NCI-H526 treated with DMSO at 0.1 percent for 48 hours (cell line): ENCODE measurements around the gene GADD45A.
A peak's percentile ranks its signal among the peaks of the same experiment; 100 is the strongest.
"Not testable (repeated sequence)": the region's sequence is repeated elsewhere in the genome, so short reads cannot be mapped to it uniquely, and the experiment has no call there.

Experiments used
- DNase-seq: peaks from one replicate; lab custom pipeline; 2025; lab: John Stamatoyannopoulos, UW

Gene GADD45A, protein sequence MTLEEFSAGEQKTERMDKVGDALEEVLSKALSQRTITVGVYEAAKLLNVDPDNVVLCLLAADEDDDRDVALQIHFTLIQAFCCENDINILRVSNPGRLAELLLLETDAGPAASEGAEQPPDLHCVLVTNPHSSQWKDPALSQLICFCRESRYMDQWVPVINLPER

DNA sequence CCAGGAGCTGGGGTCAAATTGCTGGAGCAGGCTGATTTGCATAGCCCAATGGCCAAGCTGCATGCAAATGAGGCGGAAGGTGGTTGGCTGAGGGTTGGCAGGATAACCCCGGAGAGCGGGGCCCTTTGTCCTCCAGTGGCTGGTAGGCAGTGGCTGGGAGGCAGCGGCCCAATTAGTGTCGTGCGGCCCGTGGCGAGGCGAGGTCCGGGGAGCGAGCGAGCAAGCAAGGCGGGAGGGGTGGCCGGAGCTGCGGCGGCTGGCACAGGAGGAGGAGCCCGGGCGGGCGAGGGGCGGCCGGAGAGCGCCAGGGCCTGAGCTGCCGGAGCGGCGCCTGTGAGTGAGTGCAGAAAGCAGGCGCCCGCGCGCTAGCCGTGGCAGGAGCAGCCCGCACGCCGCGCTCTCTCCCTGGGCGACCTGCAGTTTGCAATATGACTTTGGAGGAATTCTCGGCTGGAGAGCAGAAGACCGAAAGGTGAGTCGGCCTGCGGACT lies at the start of gene GADD45A:
GADD45A (plus strand) TSS at position 135 of the 491 bp plus-strand sequence; CDS start at position 429, 294 bp downstream.
- peak; percentile 98 for DNase-seq

DNA sequence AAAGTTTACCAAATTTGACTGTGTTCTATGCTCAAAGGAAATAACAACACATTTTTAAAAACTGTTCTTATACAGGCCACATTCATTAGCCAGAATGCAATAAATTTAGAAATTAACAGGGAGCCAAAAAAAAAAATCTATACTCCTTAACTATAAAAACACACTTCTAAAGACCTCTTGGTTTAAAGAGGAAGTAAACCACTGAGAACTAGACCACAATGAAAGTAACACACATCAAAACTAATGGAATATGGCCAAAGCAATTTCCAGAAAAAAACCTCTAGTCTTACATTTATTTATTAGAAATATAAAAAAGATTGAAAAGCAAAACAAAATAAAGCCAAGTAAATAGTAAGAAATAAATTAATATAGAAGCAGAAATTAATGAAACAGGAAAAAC lies 48.9 kb upstream of the GADD45A start:
- no peak for DNase-seq

DNA sequence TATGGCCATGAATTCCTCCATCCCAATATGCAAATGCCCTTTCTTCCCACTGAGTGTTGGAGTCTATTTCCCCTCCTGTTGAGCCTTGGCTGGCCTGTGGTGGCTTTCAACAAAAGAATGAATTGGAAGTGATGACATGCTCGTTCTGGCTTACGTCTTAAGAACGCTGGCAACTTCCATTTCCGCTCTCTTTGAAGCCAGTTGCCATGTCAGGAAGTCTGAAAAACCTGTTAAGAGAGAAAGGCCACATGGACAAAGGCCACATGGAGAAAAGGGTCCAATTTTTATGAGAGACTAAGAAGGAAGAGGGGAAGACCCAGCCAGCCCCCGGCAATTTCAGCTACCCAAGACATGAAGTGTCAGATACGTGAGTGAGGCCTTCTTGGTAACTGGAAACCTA lies 45.6 kb upstream of the GADD45A start:
- no peak for DNase-seq

DNA sequence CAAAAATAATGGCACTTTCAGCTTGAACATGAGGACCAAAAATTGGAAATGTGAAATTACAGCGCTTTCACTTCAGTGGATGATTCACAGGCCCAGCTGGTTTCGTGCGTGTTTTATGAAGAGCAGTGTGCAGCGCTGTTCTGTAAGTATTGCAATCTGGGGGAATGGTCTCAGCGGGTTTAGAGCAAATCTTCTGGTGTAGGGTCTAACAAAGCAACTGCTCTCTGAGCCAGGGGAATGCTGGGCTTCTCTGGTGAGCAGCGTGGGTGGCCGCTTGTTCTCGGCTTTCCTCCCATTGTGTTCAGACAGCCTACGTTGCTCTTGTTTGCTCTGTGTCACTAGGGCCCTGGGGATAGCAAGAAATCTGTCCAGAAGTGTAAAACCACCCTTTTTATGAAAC lies 42.4 kb upstream of the GADD45A start:
- no peak for DNase-seq

DNA sequence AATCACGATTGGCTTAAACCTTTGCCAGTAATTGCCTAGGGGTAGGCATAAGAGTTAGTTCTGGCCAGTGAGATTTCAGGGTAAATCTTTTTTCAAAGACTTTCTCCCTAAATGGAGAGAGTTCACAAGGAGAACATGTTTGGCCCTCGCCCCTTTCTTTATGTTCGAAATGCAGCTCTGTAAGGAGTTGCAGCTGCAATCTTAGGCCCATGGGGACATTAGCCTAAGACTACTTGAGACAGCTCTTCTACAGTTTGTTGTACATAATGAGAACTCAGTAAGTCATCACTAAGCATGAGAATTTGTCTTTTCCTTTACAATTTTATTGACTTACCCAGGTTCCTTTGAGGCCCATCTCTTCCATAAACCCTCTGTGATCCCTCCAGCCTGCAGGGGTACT lies 40.4 kb upstream of the GADD45A start:
- DNase-seq: no peak

DNA sequence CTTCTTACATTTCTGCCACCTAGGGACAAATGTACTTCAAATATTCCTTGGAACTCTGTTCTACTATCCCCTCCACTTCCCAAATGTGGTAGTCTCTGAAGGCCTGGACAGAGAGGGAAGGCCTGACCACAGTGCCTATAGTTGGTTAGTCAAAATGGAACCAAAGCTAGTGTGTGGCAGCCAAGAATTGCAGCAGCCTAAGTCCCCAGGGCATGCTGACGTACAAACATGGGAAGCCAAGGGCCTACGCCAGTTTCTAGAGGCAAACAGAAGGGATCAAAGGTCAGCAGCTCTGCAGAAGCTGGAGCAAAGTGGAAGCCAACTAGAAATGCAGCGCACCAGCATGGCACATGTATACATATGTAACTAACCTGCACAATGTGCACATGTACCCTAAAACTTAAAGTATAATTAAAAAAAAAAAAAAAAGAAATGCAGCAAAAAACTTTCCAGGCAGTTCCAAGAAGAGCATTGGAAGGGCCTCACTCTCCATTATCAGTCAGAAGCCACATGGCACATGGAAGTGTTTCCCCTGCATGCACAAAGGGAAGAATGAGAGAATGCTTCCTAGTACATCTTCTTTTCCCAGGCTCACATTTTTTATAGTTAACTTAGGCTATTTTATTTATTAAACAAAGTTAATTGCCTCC lies 39.4 kb upstream of the GADD45A start:
- no peak for DNase-seq

DNA sequence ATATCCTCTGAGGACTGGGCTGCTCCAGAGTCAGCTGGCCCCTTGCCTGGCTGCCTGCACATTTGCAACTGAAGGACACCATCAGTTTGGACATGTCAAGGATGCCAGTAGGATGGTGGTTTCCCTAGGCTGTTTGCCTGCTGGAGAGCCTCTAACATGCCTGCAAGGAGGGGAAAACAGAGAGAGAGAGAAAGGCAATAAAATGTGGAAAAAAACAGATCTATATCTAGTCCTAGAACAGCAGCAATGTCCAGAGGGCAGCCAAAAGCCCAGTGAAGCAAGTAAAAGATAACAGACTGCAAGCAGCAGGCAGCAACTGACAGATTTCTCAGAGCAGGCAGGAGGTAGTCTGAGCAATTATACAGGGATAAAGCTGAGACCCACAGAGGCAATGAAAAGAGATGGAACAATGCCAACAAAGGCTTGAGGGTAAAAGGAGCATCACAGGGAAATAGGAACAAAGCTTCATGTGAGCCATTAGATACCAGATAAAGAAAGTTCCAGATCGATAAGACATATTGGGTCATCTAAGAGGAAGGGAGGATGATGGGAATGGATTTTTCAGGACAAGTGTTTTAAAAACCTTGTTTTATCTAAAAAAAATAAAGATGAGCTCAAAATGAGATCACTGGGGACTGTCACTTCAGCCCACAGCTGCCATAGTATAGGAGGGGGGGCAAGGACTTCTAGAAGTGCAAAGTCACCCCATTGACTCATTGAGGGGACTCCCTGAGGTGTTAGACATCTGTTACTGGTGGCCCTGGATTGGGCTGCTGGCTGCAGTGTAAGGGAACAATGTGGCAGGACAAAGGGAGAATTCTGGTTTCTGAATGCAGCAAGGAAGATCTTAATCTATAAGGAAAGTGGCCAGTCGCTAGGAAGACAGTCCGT lies 38.6 kb upstream of the GADD45A start:
- no peak for DNase-seq

DNA sequence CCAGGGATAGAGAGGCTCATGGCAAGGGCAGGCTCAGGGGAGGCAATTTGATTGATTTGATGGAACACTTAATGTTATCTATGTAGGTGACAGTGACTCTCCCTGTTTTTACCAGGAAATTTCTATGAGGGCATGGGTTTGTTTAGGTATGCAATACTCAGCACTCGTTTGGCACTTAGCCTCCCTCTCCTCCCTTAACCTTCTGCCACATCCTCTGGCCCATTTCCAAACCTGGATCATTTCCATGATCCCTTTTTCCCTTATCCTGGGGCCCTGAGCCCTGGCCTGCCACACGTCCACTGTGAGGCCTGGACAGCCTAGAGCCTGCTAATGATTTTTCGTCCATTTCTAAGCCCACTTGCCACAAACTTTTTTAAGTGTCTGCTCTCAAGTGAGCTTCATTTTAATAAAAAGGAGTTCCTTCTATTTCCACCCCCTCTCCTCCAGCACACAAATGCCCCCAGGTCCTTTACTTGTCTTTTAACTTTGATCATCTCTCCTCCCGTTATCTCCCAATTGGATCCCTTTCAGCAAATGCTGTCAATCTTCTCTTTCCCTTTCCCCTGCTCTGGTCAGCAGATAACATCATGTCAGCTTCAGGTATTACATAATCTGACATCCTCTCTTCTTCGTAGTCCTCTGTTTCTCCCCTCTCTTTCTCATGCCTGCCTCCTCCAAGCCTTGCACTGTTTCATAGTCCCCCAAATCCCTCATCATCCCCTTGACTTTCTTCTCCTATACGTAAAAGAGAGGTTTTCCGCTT lies 37.8 kb upstream of the GADD45A start:
- no peak for DNase-seq

DNA sequence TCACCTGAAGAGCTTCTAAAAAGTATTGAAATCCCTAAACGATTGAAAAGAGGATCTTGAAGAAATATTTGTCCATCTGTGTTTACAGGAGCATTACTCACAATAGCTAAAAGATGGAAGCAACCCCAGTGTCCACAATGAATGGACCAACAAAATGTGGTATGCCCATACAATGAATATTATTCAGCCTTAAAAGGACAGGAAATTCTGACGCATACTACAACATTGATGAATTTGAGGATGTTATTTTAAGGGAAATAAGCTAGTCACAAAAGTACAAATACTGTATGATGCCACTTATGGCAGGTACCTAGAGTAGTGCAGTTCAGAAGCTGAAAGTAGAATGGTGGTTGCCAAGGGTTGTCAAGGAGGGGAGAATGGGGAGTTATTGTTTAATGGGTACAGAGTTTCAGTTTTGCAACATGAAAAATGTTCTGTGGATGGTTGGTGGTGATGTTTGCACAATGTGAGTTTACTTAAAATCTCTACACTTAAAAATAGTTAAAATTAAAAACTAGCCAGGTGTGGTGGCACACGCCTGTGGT lies 37.1 kb upstream of the GADD45A start:
- no peak for DNase-seq

DNA sequence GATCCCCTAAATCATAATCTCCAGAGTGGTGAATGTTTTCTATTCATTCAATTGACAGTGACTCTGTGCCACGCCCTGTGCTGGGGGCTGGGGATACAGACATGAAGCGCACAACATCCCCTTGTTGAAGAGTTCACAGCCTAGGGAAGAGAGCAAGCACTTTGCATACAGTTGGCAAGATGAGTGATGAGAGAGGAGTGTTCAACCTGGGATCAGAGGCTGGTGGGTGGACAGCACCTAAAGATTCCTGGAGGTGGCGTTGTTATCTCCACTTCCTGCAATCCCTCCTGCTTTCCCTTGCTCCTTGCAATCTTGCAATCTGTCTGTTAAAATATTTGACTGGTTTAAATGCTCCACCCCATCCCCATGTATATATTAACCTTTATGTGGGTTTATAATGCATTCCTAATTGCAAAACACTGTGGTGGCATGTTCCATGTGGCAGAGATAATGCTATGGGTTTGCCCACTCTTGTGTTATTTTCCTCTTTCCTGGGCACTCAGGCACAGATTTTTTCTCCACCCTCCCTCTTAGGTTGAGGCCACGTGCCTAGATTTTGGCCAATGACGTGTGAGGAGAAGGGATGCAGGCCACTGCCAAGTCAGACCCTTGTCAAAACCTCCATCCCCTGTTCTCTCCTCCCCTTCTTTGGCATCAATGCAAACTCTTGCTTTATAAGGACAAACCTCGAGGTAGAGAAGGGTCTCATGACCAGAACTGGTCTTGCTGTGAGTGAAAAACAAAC lies 36.2 kb upstream of the GADD45A start:
- DNase-seq: peak; percentile 52

DNA sequence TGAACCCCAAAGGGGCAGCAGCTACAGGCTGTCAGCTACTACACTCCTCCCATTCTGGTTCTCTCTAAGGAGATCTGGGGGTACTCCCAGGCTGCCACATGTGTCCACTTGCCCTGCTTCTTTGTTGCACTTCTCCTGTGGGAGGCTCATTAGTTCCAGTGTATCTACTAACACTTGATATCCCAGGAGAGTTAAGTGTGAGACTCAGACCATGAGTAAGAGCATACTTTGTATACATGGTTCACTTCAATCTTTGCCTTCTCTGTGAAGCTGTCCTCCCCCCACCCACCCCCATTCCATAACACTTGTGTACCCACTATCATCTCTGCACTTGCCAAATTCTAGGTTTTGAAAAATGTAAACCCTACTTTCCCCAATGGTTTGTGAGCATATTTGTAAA lies 34.9 kb upstream of the GADD45A start:
- no peak for DNase-seq

DNA sequence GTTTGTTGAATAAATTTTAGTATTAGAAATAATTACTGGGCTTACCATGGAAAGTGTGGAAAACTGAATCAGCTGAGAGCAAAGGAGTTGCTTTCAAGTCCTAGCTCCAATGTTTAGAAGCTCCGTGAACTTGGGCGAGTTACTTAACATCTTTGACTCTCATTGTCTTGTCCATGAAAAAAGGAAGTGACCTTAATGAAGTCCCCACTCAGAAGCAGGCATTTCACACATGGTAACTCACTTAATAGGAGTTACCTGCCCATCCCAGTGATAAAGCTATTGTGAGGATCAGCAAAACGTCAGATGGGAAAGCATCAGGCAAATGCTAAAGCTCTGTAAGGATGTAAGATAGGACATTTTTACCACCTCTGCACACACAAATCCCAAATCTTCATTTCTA lies 34.0 kb upstream of the GADD45A start:
- DNase-seq: no peak

DNA sequence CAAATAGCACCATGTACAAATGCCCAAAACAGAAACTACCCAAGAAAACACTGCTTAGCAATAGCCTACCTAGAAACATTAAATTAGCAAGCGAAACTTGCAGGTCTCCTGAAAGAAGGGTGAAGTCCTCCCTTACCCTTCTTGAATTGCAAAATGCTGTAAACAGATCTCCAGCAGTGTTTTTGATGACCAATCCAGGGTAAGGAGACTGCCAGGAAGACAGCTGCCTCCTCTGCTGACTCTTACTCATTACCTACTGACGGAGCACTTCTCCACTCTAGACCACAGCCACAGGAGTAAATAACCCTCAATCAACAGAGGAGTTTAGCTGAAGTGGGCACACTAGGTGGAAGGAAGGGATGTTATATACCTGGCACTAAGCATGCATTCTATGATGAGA lies 32.2 kb upstream of the GADD45A start:
- no peak for DNase-seq

DNA sequence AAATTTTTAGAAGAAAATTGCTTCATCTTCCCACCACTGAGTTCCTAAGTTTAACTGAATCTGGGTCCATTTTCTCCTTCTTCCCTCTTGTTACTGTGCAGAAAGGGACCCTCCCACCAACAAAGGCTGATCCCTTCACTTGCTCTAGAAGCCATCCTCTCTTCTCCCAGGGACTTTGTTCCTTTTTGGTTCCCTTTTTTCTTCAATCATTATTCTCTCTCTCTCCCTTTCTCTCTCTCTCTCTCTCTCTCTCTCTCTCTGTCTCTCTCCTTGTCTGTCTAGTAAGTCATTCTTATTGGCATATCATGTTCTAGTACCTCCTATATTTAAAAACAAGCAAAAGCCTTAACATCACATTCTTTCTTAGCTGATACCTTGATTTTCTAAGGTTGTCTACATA lies 31.7 kb upstream of the GADD45A start:
- DNase-seq: no peak

DNA sequence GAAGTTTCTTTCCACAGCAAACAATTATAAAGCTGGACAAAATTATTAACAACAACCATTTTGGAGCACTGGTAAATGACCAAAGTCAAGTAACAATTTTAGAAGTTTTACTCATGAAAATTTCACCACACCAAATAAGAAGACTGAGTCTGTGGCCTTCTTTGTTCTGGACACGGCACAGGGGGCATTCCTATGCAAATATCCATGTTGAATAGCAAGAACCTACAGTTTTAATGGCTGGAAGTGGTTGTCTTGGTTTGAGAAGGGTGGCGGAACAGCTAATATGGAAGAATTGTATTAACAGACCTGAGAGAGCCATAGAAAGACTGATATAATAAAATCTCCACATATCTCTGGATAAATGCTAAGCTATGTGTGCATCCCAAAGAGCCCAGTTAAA lies 29.4 kb upstream of the GADD45A start:
- no peak for DNase-seq

DNA sequence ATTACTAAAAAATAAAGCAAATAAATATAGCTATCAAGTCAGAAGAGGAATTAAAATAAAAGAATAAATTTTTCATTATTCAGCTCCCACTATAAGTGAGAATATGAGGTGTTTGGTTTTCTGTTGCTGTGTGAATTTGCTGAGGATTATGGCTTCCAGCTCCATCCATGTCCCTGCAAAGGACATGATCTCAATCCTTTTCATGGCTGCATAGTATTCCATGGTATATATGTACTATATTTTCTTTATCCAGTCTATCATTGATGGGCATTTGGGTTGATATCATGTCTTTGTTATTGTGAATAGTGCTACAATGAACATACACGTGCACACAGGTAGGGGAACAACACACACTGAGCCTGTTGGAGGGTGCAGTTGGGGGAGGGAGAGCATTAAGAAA lies 27.8 kb upstream of the GADD45A start:
- not testable (repeated sequence) for DNase-seq

DNA sequence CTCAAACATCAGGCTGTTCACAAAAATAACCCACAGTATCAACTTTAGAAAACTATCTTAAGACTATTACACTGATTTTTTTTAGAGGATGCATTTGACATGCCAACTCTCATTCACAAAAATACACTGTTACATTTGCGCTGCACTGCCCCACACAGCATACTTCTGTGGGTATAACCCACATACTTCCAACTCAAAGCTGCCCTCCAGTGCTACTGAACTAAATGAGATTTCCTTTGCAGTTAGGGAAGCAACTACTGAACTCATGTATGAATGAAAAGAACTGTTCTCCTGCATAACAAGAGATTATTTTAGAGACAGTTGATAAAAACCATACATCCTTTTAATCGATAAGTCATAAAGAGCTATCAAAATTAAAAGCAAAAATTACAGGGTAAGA lies 25.8 kb upstream of the GADD45A start:
- DNase-seq: no peak

DNA sequence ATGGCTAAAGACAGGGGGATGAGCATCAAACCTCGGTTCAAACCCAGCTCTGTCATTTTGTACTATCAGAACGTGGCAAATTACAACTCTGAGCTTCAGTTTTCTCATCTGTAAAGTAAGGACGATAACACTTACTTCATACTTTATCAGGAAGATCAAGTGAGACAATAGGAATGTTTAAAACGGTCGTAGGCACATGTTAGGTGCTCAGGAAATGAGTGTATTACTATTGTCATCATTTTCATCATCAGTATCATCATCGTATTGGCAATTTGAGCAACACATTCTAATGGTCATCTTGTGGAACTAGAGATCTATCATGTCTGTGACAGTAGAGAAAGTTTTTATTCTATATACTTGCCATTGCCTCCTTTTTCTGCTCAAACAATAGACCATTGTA lies 22.1 kb upstream of the GADD45A start:
- no peak for DNase-seq

DNA sequence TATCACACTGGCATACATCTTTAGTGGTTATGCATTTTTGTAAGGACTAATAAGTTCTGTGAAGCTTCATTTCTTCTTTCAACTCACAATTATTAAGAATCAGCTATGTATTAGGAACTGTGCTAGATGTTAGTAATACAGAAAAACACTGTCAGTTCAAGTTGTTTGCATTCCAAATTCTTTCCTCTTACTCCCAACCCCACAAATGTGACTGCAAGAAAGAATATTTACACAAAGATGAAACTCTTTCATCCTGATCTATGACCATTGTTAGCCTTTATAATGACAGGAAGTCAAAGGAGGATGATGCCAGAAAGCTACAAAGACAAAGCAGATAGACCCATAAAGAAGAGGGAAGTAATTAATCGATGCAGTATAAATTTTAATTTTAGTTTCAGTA lies 21.0 kb upstream of the GADD45A start:
- DNase-seq: no peak

DNA sequence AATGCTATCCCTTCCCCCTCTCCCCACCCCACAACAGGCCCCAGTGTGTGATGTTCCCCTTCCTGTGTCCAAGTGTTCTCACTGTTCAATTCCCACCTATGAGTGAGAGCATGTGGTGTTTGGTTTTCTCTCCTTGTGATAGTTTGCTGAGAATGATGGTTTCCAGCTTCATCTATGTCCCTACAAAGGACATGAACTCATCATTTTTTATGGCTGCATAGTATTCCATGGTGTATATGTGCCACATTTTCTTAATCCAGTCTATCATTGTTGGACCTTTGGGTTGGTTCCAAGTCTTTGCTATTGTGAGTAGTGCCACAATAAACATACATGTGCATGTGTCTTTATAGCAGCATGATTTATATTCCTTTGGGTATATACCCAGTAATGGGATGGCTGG lies 19.7 kb upstream of the GADD45A start:
- DNase-seq: not testable (repeated sequence)

DNA sequence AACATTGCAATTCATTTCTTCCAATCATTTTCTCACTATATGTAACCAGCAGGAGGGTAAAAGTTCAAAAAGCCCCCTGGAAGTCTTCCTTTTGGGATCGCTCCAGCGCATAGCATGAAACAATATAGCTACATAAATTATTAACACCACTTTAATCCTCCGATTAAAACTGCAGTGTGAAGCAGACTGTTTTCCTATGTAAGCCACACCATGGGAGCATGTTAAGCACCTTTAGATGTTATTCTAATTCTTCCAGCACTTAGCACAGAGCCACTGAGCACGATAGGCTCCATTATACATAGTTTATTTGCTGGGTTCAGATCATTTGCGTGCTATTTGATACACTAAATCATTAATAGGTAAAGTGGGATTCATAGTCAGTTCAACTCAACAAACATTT lies 18.4 kb upstream of the GADD45A start:
- DNase-seq: no peak
